ENCODE results near the gene CRTAC1.

The CRTAC1 gene

DNA sequence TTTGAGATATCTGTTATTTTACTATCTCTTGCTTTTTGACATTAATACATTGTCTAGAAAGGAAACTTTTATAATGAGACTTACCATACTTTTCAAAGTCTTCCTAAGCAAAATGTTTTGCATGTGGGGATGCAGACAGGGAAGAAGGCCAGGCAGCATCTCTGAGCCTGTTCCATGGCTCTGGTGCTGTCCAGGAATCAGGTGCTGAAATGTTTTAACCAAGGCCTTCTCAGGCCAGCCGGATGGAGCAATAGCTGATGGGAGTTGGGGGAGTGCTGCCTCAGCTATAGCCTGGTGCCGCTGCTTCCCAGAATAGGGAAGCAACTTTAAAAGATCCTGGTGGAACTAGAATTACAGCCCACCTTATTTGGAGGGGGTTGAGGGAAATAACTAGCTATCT, 38.5 kb downstream of the CRTAC1 start:
- no peak for TF ChIP-seq CTCF (IDR thresholded peaks at IDR 0.05; ENCODE audit: extremely low read depth, insufficient read depth, missing control alignments)
- in situ Hi-C loops (cut with MboI; ENCODE audit: low pct_unique_long_range_greater_than_20kb, low sequenced_read_pairs, unreplicated experiment) = no loop called here
- DNase-seq (ENCODE audit: low spot score) = no peak

DNA sequence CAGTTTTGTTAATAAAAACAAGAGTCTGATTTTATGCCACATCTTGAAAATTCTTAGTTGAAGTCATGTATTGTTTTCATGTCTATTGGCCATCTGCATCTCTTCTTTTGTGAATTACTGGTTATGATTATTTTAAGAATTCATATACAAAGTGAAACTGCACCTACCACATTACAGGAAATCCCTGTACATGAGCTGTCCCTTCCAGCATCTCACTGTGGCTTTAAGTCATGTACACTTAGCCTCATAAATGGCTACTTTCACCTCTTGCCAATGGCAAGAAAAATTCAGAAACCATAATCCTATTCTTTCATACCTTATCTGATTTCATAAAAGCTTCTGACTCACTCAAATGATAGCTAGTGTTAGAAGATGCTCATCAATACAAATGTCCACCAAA, 48.6 kb downstream of the CRTAC1 start:
- in situ Hi-C loops (cut with MboI; ENCODE audit: low pct_unique_long_range_greater_than_20kb, low sequenced_read_pairs, unreplicated experiment) = no loop called here
- DNase-seq (ENCODE audit: low spot score) = no peak
- no peak for TF ChIP-seq CTCF (IDR thresholded peaks at IDR 0.05; ENCODE audit: extremely low read depth, insufficient read depth, missing control alignments)

- no peak for DNase-seq (ENCODE audit: low spot score)
- in situ Hi-C loops (cut with MboI; ENCODE audit: low pct_unique_long_range_greater_than_20kb, low sequenced_read_pairs, unreplicated experiment) = no loop called here
- TF ChIP-seq CTCF (IDR thresholded peaks at IDR 0.05; ENCODE audit: extremely low read depth, insufficient read depth, missing control alignments) = no peak
Measured at GRCh38 chr10:97977673-97978072, 52.7 kb downstream of the CRTAC1 start.

GRCh38 chr10:97975598-97975997, 54.8 kb downstream of the CRTAC1 start:
- in situ Hi-C loops (cut with MboI; ENCODE audit: low pct_unique_long_range_greater_than_20kb, low sequenced_read_pairs, unreplicated experiment) = no loop called here
- no peak for TF ChIP-seq CTCF (IDR thresholded peaks at IDR 0.05; ENCODE audit: extremely low read depth, insufficient read depth, missing control alignments)
- no peak for DNase-seq (ENCODE audit: low spot score)

DNA sequence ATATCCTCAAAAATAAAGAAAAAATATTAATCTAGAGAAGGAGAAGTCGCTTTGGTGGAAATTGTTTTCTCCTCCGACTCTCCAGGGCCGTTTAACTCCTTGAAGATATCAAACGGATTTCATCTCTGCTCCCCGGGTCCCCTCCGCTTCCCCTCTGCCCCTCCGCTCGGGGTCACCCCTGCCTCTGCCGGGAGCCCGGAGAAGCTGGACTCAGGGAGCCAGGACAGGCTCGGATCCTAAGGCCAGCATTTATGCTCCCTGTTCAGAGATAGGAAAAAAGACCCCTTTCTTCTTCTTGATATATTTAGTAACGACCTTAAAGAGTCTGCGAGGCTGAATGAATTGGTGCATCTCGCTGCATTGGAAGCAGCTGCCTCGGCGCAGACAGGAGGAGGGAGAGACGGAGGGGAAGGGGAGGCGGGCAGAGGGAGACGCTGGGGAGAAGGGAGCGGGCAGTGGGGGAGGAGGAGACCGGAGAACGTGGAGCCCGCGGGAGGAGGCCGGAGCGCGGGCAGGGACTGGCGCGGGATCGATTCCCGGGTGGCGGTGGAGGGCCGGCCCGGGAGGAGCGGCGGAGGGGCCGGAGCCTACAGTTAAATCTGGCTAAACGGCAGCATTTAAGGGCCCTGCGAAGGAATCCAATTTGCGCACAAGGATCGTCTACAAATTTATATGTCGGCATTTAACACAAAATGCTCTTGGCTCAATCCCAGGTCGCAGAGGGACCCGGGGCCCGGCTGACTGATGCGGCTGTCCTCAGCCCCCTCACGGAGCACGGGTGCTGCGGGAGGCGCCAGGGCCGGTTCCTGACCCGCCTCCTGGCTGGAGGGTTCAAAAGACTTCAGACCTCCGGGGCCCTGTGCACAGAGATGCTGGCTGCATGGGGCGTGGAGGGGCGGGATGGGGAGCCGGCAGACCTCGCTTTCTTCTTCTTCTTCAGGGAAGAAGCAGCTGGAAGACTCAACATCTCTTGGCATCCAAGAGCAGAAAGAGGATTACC, 55.6 kb downstream of the CRTAC1 start:
- no peak for DNase-seq (ENCODE audit: low spot score)
- TF ChIP-seq CTCF (IDR thresholded peaks at IDR 0.05; ENCODE audit: extremely low read depth, insufficient read depth, missing control alignments) = no peak
- in situ Hi-C loops (cut with MboI; ENCODE audit: low pct_unique_long_range_greater_than_20kb, low sequenced_read_pairs, unreplicated experiment) = no loop called here

DNA sequence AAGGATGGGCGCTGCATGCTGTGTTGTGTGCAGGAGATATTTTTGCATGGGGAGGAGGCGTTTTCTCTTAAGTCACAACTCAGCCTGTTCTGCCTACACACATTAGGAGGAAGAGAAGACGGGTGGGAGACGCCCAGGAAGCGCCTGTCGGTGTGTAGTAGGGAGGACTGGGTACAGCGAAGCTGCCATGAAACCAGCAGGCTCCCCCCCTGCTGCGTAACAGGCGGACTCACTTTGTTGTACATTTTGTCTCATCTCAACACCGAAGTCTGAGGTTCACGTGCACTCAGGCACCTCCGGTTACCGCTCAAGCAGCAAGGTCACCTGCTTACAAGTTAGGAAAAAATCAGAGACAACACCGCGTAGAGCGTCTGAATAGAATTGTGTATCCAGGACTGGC, 56.3 kb downstream of the CRTAC1 start:
- in situ Hi-C loops (cut with MboI; ENCODE audit: low pct_unique_long_range_greater_than_20kb, low sequenced_read_pairs, unreplicated experiment) = no loop called here
- no peak for TF ChIP-seq CTCF (IDR thresholded peaks at IDR 0.05; ENCODE audit: extremely low read depth, insufficient read depth, missing control alignments)
- DNase-seq (ENCODE audit: low spot score) = no peak
